ENCODE measurements around the gene CORIN.
"Not testable (repeated sequence)": the region's sequence is repeated elsewhere in the genome, so short reads cannot be mapped to it uniquely, and the experiment has no call there.

The CORIN gene

DNA sequence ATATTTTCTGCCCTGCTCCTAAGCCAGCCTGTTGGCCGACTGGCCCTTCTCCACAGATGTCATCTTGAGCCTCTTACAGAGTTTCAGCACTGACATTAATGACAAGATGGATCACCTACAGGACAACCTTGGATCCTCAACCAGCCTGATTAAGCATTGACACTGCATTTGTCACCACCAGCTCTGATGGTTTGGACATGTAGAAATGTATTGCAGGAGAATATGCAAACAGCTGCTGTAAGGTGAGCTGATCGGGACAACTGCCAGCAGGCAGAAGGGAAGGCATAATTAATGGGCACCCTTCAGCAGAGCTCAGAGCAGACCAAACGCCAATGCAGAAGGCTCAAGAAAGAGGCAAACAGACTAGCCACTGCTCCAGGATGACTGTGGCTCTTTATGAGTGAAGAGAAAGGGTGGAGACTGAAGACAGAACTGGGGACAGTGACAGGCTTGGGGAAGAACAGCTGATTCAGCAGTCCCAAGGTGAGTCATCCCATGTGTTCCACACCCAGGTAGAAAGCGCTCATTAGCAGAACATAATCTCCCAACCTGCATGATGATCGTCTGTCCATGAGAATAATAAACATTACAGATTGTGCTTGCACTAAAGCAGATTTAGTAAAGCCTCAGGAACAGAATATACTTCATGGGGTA, 6.7 kb downstream of the CORIN start:
- DNase-seq, result no peak

DNA sequence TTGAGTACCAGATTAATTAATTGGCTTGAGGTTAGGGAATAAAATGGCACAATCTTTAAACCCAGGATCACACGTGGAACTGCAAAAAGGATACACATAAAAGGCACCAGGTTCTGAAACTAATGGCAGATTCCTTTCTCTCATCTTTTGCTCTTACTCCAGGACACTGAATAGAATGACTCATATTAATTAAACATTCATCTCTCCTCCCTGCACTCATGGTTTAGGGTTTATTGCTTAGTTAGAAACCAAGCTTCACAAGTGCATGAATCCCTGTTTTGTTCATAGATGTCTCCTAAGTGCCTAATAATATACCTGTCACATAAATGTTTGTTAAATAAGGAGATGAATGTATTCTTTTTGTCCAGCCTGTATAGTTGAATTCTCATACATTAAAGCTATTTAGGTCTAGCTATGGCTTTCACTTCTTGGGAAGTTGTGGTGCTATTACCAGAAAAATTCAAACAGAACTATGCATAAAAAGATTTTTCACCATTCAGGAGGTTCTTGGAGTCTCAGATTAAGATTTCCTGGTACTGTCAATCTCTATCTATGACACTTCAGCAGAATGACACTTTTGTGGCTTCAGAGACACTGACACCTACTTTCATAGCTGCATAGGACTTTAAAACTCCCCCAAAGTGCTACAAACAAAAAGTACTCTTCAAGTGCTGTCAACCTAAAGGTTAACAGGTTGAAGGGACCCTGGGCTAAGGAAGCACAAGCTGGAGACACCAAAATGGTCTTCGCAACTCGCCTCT, 7.4 kb downstream of the CORIN start:
- no peak for DNase-seq

DNA sequence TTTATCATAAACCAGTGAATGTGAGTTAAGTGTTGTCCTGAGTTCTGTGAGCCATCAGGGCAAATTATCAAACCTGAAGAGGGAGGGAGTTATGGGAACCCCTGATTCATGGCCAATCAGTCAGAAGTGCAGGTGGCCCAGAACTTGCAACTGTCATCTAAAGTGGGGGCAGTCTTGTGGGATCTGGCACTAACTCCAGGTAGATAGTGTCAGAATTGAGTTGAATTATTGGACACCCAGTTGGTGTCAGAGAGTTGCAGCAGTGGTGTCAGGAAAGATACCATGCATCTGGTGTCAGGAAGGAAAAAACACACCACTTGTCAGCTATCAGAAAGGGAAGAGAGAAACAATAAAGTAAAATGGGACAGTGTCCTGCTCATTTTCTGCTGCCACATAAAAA, 8.4 kb downstream of the CORIN start:
- no peak for DNase-seq

DNA sequence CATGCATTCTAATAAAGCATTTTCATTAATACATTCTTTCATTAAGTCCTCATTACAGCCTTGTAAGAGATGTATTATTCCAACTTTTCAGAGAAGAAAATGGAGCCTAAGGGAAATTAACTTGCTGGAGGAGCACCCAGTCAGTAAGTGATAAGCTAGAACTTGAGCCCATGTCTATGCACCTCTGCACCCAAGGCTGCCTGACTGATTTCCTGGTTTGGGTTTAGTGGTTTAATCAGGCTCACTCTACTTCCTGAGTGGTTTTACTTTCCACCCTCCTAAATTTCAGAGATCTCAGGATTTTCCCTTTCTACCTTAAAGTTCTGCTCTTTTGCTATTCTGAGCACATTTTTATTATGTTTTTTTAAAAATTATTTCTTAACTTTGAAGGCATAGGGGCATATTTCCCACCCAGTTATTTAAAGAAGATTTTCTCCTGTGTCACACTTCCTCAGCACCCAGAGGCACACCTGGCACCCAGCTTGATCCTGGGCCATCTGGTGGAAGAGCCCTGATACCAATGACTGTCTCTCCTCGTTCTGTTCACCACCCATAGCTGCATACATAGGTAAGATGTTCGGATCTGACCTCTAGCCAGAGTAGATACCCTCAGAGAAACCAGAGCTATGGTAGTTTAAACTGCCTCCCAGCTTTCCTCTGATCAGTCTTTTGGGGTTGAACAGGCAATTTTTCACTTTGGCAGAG, 10.4 kb downstream of the CORIN start:
- DNase-seq, result no peak

DNA sequence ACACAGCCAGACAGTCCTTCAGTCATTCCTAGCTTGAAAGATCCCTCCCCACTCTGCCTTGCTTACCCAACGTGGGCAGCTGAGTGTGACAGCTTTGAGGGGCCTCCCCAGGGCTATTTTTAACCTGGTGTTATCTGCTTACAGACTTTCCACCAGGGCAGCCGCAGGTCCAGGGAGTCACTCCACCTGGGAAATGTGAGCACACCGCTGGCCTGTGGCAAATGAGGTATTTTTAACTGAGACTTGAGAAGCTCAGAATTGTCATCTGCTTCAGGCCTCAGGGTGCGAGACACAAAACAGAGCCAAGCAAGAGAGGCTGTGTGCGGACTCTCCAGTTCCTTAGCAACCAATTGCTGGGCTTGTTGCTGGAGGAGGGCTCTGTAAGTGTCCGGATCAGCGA, 13.0 kb downstream of the CORIN start:
- DNase-seq, result no peak

DNA sequence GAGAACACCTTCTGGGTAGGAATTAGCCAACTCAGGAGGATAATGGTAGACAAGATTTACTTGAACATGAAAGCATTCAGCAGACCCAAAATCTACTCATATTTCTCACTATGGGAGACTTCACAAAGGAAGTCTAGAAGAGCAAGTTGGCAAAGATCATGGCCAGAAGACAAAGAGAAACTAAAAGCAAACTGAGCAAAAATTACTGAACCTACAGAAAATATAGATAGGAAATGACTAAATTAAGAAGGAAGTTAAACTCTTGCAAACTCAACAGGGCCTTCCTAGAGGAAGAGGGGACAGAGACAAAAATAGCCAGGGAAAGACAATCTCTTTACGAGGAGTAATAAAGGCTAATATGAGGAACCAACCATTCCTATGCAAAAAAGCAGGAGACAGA, 18.7 kb downstream of the CORIN start:
- DNase-seq, result no peak

DNA sequence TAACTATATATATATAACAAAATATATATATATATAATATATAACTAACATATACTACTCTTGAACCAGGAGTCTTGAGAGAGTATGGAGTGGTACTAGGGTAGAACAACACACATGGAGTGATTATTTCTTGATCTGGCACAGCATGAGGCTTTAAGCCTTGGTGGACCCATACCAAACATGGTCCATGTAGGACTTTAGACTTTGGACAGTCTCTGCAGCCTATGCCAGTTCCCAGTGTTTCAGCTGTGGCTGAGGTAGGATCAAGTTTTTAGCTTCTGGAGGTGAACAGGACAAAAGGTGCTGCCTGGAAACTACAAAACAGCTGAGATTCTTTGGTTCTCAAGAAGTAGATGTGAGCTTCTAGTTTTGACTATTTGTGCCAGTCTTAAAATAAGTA, 20.6 kb downstream of the CORIN start:
- no peak for DNase-seq

DNA sequence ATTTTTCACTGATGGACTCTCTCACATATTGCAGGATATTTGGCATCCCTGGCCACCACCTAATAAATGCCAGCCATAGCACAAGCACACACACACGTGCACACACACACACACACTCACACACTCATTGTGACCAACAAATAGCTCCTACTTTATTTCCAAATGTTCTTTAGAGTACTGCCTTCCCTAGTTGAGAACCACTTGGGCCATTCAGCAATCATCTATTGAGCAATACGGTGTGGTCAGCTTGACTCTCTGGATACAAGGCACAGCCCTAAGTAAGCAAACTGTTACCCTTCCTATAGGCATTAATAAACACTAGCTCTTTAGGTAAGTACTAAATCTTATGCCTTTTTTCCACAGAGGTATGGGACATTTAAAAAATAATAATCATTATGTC, 21.1 kb downstream of the CORIN start:
- DNase-seq, result no peak

DNA sequence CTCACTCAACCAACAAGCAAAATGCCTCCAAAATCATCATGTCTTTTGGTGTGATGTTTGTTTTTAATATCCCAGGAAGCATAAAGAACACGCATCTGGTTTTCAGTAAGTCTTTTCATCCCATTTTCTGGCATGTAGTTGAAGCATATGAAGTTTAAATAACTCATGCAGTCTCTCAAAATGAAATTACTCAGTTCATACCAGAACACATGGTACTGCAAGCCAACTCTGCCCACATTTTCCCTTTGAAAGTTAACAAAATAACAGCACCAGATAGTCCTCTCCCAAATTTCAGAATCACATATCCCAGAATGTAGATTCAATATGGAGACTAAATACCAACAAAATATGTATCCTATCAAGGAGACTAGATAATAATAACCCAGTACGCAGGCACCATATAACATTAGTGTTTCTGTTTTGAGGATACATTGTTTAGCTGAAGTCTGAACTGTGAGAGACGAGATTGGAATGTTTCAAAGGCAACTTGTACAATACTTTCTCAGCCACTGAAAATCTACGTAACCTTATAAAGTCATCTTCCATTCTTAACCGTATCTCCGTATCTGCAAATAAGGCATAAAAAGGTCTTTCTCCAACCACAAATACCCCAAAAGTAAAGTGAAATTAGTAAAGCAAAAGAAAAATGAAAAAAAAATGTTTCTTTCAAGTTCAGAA, 23.1 kb downstream of the CORIN start:
- DNase-seq, result no peak

DNA sequence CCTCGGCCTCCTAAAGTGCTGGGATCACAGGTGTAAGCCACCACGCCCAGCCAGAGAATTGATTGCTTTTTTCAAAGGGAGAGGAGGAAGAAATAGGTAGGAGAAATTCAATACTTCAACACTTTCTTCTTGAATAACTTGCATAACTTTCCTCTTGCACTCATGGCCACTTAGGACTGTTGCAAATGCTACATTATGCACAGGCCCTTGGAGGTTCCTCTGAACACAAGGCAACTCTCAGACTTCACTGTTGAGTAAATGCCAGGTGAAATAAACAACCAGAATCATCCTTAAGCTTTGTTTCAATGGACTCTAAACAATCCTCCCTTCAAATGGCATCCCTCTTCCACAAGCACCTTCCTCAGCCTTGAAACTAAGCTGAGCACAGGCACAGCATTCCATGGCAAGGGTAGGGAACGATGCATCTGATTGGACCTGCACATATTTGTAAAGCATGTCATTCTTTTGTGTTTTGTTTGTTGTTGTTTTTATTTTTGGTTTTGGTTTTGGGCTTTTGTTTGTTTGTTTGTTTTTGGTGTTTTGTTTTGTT, 28.1 kb downstream of the CORIN start:
- no peak for DNase-seq

DNA sequence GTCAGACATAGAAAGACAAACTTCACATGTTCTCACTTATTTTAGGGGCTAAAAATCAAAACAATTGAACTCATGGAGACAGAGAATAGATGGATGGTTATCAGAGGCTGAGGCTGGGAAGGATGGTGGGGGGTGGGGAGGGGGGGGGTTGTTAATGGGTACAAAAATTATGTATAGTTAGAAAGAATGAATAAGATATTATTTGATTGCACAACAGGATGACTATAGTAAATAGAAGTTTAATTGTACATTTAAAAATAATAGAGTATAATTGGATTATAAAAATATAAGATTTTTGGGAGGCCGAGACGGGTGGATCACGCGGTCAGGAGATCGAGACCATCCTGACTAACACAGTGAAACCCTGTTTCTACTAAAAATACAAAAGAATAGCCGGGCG, 33.3 kb downstream of the CORIN start:
- no peak for DNase-seq

DNA sequence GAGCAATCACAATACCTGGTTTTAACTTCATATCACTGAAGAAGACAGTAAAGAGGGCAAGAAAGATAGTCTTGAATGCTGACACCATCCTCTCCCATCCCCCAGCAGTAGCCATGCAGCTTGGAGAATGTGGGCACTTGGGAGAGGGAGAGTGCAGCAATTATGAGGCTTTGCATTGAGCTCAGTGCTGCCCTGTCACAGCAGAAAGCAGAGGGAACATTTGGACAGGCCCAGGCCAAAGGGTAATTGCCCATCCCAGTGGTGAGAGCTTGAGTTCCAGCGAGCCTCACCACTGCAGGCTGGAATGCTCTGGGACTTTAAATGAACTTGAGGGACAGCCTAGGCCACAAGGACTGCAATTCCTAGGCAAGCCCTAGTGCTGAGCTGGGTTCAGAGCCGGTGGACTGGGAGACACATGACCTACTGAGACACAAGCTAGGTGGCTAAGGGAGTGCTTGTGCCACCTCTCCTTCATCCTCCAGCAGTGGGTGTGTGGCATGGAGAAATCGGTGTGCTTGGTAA, 36.3 kb downstream of the CORIN start:
- DNase-seq, result no peak

DNA sequence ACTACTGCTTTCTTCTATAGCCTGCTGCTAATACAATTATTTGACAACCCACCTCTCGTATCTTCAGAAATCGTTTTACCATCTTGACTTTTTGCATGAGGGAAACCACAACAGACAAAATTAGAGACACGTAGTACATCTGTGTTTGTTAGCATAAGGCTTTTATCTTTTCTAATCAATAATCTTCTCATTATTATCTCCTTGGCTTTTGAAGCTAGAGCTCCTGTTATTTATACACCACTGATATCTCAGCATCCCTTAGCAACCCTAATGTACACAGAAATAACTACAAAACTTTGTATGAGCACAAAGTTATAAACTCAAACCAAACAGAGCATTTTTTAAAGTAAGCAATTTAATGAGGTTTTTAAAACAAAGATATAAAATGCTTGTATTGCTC, 39.7 kb downstream of the CORIN start:
- no peak for DNase-seq

DNA sequence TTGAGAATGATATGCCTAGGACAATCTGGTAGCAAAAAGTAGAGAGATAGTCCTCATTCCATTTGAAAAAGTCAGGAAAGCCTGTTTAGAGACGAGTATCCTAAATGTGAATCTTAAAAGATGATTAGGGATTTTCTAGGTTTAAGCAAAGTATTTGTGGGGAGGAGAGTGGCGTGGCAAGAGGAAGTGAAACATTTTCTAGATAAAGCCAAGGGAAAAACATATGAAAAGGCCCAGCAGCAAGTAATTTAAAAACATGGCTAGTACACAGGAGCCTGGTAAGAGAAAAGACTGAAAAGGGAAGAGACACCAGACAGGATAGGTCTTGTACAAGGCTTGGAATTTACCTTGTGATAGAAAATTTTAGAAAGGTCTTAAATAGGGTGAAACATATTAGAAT, 45.9 kb downstream of the CORIN start:
- no peak for DNase-seq

DNA sequence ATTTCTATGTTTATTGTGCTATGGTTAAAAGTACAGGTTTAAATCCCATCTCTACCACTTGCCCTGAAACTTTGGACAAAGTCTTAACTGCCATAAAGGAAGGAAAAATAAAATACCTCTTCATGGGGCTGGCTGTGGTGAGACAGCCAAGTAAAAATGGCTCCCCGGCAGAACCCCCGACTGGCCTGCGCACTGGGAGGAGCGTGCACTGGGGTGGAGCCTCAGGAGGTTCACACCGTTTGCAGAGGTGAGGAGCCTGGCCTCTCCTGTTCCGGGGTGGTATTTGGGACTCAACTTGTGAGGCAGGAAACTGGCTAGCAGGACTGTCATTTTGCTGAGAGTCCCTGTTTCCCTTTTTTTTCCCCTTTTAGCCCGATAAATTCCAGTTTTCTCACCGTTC, 47.8 kb downstream of the CORIN start:
- no peak for DNase-seq

DNA sequence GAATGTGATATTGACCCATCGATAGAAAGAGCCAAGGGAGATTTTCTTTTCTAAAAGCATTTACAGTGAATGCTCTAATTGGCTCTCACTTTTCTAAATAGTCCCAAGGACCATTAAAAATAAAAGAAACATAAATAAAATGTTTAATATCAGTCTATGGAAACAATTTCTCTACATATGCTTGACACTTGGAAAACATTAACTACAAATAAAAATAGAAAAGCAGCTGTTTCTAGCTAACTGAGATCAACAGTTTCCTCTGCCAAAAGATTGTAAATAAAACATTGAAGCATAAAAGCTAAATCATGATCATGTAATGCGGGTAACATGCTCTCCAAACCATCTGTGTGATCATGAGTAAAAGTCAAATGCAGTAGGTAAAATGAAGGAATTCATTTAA, 49.7 kb downstream of the CORIN start:
- DNase-seq, result no peak

DNA sequence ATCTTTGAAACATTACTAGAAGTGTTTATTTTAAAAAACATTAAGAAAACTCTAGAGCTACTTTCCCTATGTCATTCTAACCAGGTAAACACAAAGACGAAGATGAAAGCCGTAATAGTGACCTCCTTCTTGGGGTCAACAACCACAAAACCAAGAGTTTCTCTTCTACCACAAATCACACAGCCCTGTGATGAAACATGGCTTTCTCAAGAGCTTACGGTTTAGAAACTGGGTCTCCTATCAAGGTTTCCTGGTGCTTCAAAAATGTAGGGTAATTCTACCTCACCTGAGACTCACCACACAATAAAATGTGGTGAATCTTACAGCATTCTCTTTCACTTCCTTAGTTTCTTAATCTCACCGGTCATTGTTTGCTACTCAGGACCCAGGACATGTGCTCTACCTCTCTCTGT, 50.9 kb downstream of the CORIN start:
- no peak for DNase-seq

DNA sequence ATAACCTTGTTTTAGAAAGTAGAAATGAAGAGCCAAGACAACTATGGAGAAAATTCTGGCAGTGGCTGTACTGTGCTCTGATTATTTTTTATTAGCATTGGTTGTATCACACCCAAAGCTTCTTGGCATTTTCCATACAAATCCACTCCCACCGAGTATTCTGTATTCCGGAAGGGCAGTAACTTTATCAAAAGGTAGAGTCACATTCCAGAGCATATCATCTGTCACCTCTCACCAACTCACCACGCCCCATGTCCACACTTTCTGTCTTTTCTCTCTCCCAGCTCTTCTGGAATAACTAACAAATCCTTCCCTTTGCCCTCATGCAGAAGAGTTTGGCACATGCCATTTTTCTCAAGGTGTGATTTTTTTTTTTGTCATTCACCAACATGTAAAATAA, 52.7 kb downstream of the CORIN start:
- no peak for DNase-seq

DNA sequence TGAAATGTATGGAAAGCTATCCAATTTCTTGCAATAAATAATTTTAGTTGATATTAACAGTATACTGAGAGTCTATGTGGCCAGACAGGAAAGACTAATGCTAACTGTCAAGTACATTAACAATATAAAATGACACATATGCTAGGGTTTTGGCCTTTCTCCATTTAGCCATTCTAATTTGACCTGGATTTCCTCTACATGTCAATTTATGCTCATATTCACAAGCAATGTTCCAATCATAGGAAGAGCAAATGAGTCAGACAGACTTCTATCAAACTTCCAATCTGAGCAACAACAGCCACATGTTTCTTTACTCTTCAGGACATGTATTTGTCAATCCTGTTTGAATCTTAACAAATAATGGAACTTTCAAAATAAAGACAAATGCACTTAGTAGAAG, 53.6 kb downstream of the CORIN start:
- no peak for DNase-seq

DNA sequence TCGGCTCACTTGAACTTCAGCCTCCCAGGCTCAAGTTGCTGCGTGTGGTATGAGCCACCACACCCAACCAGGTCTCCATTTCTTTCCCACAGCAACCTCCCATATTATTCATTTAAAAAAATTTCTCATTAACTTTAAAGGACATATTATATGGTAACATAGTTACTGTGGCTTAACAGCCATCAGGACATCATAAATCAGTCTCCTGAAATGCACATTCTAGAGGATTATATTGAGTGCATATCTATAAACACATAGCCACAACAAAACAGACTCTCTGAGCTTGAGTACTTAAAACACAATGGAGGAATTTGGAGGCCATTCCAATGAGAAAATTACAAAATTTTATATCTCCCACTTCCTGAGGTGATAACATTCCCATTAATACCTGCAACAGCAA, 61.5 kb downstream of the CORIN start:
- no peak for DNase-seq

DNA sequence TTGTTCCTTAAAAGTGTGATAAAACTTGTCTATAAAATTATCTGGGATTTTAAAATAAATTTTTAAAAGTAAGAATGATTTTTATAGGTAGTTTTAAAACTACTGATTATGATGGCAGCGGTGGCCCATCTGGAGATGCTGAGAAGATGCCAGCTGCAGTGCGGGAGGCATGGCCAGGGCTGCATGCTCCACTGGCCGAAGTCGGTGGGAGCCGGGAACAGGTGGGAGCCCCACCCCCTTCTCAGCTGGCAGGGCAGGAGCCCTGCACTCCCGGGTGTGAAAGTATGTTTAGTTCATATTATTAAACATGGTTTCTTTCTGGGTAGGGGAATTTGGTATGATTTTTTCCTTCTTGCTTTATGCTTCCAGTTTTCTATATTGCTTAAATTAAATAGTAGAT, 63.8 kb downstream of the CORIN start:
- no peak for DNase-seq

DNA sequence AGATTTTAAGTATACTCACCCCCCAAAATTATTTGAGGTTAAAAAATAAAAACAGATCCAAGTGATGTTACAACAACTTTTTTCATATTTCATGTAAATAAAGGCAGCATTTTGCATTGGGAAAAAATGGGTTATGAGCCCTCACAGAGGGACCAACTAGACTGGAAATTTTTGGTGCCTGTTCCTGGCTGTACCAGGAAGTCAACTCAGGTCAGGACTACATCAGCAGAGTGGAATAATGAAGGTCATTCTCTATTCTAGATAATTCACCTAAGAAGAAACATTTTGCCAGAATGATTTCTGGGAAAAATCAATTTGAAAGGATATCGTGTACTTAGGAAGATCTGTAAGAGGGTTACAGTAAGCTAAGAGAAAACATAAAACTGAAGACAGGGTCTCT, 66.8 kb downstream of the CORIN start:
- no peak for DNase-seq

DNA sequence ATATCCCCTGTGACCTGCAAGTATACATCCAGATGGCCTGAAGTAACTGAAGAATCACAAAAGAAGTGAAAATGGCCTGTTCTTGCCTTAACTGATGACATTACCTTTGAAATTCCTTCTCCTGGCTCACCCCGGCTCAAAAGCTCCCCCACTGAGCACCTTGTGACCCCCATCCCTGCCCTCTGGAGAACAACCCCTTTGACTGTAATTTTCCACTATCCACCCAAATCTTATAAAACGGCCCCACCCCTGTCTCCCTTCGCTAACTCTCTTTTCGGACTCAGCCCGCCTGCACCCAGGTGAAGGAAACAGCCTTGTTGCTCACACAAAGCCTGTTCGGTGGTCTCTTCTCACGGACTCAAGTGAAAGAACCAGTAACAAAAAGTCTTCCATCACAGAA, 69.9 kb downstream of the CORIN start:
- not testable (repeated sequence) for DNase-seq

Data from activated CD4-positive, alpha-beta T cell treated with anti-CD3 and anti-CD28 coated beads, Interleukin-2, Interleukin-6, amounts not matched to agents 100 ng/mL and 50 ng/mL, durations not matched to agents 16 hours and 8 hours (primary cell).